Central memory CD8-positive, alpha-beta T cell (primary cell): ENCODE data around the gene ERLEC1.
"Not testable (repeated sequence)": the region's sequence is repeated elsewhere in the genome, so short reads cannot be mapped to it uniquely, and the experiment has no call there.

Source experiments
- ATAC-seq: fragments of 150-1000 bp; cut with Tn5 transposase; replicated peaks from 2 replicates; pipeline ENCODE4 v1.10.0; 2022; ENCODE audit warnings: mild to moderate bottlenecking, moderate FRiP score, moderate number of reproducible peaks; ENCODE audit not compliant: poor library complexity, severe bottlenecking; ENCODE audit errors: extremely low read depth
- DNase-seq, 2 donors: peaks; one replicate each; pipeline ENCODE4 v3.0.0; 2021; ENCODE audit warnings: low spot score in 2 of 2
- H3K27ac Mint-ChIP-seq: one replicate; pipeline ENCODE4 v1.8.0; 2022; ENCODE audit warnings: low read depth, mild to moderate bottlenecking, moderate library complexity, mixed read lengths
- H3K27me3 Mint-ChIP-seq: one replicate; pipeline ENCODE4 v1.8.0; 2022; ENCODE audit warnings: mixed read lengths
- H3K36me3 Mint-ChIP-seq: one replicate; pipeline ENCODE4 v1.8.0; 2022; ENCODE audit warnings: mild to moderate bottlenecking, moderate library complexity, mixed read lengths; ENCODE audit not compliant: insufficient read depth
- H3K4me1 Mint-ChIP-seq: one replicate; pipeline ENCODE4 v1.8.0; 2022; ENCODE audit warnings: mixed read lengths
- H3K4me3 Mint-ChIP-seq: one replicate; pipeline ENCODE4 v1.8.0; 2022; ENCODE audit warnings: mild to moderate bottlenecking, moderate library complexity, mixed read lengths
- H3K9me3 Mint-ChIP-seq: one replicate; pipeline ENCODE4 v1.8.0; 2022; ENCODE audit warnings: mixed read lengths

Gene ERLEC1

DNA sequence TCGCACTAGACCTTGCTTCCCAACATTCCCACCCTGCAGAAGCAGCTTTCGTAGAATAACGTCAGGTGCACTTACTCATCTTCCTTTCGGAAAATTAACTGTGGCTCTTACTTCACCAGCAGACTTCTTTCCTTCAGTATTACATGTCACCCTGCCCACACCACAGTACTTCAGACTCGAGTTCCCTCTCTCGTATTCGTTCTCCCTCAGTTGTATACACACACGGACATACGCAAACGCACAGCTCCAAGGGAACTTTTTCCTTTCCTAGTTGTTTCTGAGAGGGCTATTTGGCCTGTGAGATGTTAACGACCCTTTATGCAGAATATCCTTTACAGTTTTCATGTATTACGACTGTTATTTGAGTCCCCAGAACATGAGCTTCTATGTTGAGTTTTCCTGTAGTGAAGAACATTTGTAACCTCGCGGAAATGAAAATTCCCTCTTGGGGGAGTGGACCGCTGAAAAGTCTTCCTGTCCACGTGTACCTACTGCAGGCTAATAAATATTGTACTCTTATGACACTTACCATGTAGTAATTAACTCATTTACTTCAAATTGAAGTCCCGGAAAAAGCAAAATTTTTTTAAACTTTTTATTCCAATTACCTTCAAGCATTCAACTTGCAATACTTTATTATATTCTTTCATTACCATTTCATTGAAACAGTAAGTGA lies 908 bp downstream of the ERLEC1 start:
- ATAC-seq: no peak

DNA sequence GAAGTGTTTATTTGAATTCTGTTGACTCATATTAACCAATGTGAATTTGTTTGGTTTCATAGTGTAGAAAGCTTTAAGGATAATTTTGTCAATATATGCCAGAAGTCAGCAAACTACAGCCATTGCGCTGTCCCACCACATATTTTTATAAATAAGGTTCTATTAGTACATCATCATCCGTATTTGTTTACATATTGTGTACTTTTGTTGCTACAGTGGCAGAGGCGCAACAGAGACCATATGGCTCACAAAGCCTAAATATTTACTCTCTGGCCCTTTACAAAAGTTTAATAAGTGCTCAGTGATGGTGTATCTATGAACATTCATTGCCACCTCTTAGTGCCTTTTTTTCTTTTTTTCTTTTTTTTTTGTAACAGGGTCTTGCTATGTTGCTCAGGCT lies 6.4 kb downstream of the ERLEC1 start:
- no peaks in the 10 kb centered on the region for H3K9me3 Mint-ChIP-seq
- H3K4me3 Mint-ChIP-seq: no peak overlapping the region
- peaks cover 4% of the 10 kb centered on the region for H3K4me1 Mint-ChIP-seq
- H3K27ac Mint-ChIP-seq: no peak overlapping the region
- no peak for ATAC-seq
- H3K36me3 Mint-ChIP-seq: peaks cover 23% of the 10 kb centered on the region
- DNase-seq: no peak
- H3K27me3 Mint-ChIP-seq: no peaks in the 10 kb centered on the region

More for the DNA sequence above, 908 bp downstream of the ERLEC1 start:
- no peak for DNase-seq
- Mint-ChIP-seq H3K4me3 (peak overlapping the region; percentile 99), H3K27me3 (no peaks in the 10 kb centered on the region), H3K4me1 (peaks cover 34% of the 10 kb centered on the region), H3K27ac (peak overlapping the region; percentile 96), H3K36me3 (peaks cover 25% of the 10 kb centered on the region), H3K9me3 (no peaks in the 10 kb centered on the region)

DNA sequence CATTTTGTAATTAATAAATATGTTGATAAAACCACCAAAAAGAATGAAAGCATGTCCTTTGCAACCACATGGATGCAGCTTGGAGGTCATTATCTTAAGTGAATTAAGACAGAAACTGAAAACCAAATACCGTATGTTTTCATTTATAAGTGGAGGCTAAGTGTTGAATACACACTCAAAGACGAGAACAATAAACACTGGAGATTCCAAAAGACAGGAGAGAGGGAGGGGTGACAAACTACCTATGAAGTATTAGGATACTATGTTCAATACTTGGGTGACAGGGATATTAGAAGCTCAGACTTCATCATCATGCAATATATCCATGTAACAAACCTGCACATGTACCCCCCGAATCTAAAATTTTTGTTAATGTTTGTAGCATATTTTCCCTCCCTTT lies 7.0 kb downstream of the ERLEC1 start:
- peaks cover 26% of the 10 kb centered on the region for H3K36me3 Mint-ChIP-seq
- H3K9me3 Mint-ChIP-seq: no peaks in the 10 kb centered on the region
- DNase-seq: no peak
- ATAC-seq: no peak
- H3K27me3 Mint-ChIP-seq: no peaks in the 10 kb centered on the region
- H3K27ac Mint-ChIP-seq: no peak overlapping the region
- no peak overlapping the region for H3K4me3 Mint-ChIP-seq
- peaks cover 4% of the 10 kb centered on the region for H3K4me1 Mint-ChIP-seq

DNA sequence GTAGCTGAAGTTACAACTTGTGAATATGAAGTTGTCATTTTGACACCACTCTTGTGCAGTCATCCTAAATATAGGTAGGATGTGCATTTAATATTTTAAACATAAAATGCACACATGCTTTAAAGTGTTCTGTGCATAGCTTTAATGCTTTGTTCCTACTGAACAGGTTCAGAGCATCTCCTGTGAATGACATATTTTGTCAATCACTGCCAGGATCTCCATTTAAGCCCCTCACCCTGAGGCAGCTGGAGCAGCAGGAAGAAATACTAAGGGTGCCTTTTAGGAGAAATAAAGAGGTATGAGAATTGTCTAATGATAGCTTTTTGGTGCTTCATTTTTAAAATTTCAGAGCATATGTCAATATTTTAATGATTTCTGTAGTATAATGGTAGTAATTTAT lies 14.7 kb downstream of the ERLEC1 start:
- DNase-seq: no peak
- H3K36me3 Mint-ChIP-seq: peaks cover 46% of the 10 kb centered on the region
- no peaks in the 10 kb centered on the region for H3K4me1 Mint-ChIP-seq
- no peaks in the 10 kb centered on the region for H3K27me3 Mint-ChIP-seq
- no peak for ATAC-seq
- H3K4me3 Mint-ChIP-seq: no peak overlapping the region
- no peak overlapping the region for H3K27ac Mint-ChIP-seq
- no peaks in the 10 kb centered on the region for H3K9me3 Mint-ChIP-seq

DNA sequence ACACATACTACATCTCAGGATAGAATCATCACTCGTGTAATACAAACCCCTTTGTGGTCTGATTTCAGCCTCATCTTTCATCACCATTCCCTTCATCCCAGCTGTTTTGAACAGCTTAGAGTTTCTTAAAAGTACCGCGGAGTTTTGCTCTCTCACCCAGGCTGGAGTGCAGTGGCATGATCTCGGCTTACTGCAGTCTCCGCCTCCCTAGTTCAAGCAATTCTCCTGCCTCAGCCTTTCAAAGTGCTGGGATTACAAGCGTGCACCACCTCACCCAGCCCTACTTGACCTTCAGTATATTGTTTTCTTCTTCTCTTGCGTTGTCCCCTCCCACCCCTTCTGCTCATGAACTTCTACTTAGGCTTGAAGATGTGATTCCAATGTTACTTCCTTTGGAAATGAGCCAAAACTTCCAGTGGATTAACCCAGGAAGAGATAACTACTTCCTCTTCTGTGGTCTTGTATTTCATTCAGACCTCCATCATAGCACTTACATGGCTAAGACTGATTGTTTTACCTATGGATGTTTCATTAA lies 15.8 kb downstream of the ERLEC1 start:
- H3K9me3 Mint-ChIP-seq: no peaks in the 10 kb centered on the region
- DNase-seq (no peak), ATAC-seq (no peak)
- H3K4me3 Mint-ChIP-seq: no peak overlapping the region
- peaks cover 49% of the 10 kb centered on the region for H3K36me3 Mint-ChIP-seq
- H3K4me1 Mint-ChIP-seq: no peaks in the 10 kb centered on the region
- peak overlapping the region; percentile 0 for H3K27ac Mint-ChIP-seq
- H3K27me3 Mint-ChIP-seq: no peaks in the 10 kb centered on the region

DNA sequence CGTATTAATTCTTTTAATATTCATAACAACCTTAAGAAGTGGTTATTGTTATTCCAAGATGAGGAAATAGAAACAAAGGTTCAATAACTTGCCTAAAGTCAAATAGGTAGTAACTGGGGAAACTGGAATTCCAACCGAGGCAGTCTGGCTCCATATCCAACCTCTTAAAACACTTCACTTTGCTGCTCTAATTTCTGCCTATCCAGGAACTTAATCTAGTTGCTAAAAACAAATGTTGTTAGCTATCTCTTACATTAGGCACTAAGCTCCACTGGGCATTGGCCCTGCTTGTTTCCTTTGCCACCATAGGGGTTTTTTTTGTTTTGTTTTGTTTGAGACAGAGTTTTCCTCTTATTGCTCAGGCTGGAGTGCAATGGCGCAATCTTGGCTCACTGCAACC lies 24.8 kb downstream of the ERLEC1 start:
- no peaks in the 10 kb centered on the region for H3K4me1 Mint-ChIP-seq
- H3K9me3 Mint-ChIP-seq: no peaks in the 10 kb centered on the region
- no peak for ATAC-seq
- H3K27ac Mint-ChIP-seq: no peak overlapping the region
- DNase-seq: no peak
- no peaks in the 10 kb centered on the region for H3K27me3 Mint-ChIP-seq
- peaks cover 62% of the 10 kb centered on the region for H3K36me3 Mint-ChIP-seq
- H3K4me3 Mint-ChIP-seq: no peak overlapping the region

DNA sequence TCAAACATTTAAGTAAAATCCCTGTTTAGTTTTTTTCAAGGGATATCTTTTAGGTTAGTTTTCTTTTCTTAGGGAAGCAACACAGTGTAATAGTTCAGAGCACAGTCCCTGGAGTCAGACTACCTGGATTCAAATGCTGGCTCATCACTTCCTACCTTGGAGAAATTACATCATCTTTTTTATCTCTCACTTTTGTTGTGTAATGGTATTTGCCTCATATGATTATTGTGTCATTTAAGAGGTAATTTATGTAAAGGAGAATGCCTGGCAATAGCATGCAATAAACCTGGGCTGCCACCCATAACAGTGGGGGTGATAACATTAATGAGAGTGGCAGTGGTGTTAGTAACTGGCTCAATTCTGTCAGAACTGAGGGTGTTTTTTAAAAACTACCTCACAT lies 26.3 kb downstream of the ERLEC1 start:
- H3K4me1 Mint-ChIP-seq: no peaks in the 10 kb centered on the region
- no peak overlapping the region for H3K27ac Mint-ChIP-seq

DNA sequence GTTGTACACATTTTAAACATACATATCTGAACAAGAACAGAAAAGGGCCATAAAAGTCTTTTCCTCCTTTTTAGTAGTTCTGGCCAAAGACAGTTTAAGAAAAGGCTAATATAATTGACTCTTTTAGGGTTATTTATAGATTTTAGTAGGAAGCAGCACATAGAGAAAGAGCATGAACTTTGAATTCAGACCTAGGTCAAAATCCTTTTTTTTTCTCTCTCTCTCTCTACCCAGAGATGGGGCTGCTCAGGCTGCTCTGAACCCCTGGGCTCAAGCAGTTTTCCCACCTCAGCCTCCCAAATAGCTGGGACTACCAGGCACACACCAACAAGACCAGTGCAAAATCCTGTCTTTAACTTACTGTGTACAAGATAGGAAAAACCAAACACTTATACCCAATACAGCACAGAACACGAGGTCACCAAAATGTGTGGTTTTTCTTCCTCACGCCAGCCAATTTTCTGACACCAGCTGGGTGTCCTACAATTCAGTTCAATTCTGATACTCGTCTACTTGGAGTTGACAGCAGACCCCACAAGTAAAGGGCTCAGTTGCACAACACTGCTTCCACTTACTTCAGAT lies 32.1 kb downstream of the ERLEC1 start:
- Mint-ChIP-seq H3K4me3 (no peak overlapping the region), H3K36me3 (peaks cover 41% of the 10 kb centered on the region), H3K27ac (no peak overlapping the region), H3K4me1 (no peaks in the 10 kb centered on the region), H3K9me3 (no peaks in the 10 kb centered on the region), H3K27me3 (no peaks in the 10 kb centered on the region)
- DNase-seq (no peak), ATAC-seq (no peak)

More for the DNA sequence above, 26.3 kb downstream of the ERLEC1 start:
- H3K36me3 Mint-ChIP-seq: peaks cover 64% of the 10 kb centered on the region
- no peak overlapping the region for H3K4me3 Mint-ChIP-seq
- DNase-seq: no peak
- ATAC-seq: no peak
- H3K9me3 Mint-ChIP-seq: no peaks in the 10 kb centered on the region
- H3K27me3 Mint-ChIP-seq: no peaks in the 10 kb centered on the region

DNA sequence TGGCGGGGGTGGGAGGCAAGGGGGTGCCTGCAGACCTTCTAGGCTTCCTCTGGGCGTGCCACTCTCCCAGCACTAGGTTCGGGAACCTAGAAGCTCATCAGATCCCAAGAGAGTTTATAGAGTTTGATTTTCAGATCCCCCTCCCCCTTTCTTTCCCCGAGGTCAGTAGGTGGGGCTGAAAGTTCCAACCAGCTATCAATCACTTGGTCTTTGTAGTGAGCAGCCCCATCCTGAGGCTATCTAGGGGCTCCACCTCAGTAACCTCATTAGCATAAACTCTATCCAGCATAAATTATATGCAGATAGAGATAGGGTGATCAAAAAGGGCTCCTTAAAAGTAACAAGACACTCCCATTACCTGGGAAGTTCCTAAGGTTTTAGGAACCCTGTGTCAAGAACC lies 32.8 kb downstream of the ERLEC1 start:
- ATAC-seq (no peak), DNase-seq (no peak)
- Mint-ChIP-seq H3K4me3 (no peak overlapping the region), H3K27ac (no peak overlapping the region), H3K27me3 (no peaks in the 10 kb centered on the region), H3K9me3 (no peaks in the 10 kb centered on the region), H3K4me1 (no peaks in the 10 kb centered on the region), H3K36me3 (peaks cover 39% of the 10 kb centered on the region)

DNA sequence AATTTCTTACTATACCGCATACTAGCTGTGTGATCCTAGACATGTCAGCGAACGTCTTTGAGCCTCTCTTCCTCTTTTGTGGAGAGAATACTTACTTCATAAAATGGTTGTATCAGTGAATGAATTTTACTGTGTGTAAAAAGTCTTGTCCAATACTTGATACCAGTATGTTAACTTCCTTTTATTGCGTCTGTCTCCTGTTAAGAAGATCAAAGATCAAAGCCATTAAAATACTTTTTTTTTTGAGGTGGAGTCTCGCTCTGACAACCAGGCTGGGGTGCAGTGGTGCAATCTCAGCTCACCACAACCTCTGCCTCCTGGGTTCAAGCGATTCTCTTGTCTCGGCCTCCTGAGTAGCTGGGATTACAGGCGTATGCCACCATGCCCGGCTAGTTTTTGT lies 33.2 kb downstream of the ERLEC1 start:
- DNase-seq (no peak), ATAC-seq (no peak)
- Mint-ChIP-seq H3K4me3 (no peak overlapping the region), H3K36me3 (peaks cover 37% of the 10 kb centered on the region), H3K9me3 (no peaks in the 10 kb centered on the region), H3K4me1 (no peaks in the 10 kb centered on the region), H3K27ac (no peak overlapping the region), H3K27me3 (no peaks in the 10 kb centered on the region)

DNA sequence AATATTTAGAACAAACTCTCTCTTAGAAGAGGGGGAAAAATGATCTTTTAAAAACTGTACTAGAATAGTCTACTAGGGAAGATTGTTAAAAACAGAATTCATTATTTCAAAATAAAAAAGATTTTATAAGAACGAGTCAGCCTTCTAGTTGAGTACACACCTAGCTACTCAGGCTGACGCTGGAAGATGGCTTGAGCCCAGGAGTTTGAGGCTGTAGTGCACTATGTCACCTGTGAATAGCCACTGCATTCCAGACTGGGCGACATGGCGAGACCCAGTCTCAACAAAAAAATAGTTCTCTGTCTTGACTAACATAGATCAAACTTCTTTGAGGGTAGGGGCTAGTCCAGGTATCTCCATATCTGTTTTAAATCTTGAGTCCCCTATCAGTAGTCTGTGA lies 33.9 kb downstream of the ERLEC1 start:
- Mint-ChIP-seq H3K9me3 (no peaks in the 10 kb centered on the region), H3K4me3 (no peak overlapping the region), H3K27me3 (no peaks in the 10 kb centered on the region), H3K27ac (no peak overlapping the region), H3K4me1 (no peaks in the 10 kb centered on the region), H3K36me3 (peaks cover 31% of the 10 kb centered on the region)
- no peak for DNase-seq
- no peak for ATAC-seq

DNA sequence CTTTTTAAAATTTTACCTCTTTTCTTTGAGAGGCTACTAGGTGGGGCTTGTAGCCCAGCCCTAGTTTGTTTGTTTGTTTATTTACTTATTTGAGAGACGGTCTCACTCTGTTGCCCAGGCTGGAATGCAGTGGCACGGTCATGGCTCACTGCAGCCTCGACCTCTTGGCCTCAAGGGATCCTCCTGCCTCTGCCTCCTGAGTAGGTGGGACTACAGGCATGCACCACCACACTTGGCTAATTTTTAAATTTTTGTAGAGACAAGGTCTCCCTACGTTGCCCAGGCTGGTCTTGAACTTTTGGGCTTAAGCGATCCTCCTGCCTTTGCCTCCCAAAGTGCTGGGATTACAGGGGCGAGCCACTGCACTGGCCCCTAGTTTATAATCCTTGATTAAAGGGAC lies 35.0 kb downstream of the ERLEC1 start:
- Mint-ChIP-seq H3K36me3 (peaks cover 20% of the 10 kb centered on the region), H3K9me3 (no peaks in the 10 kb centered on the region), H3K27ac (no peak overlapping the region), H3K27me3 (no peaks in the 10 kb centered on the region), H3K4me3 (no peak overlapping the region), H3K4me1 (no peaks in the 10 kb centered on the region)
- DNase-seq: no peak
- ATAC-seq: no peak

DNA sequence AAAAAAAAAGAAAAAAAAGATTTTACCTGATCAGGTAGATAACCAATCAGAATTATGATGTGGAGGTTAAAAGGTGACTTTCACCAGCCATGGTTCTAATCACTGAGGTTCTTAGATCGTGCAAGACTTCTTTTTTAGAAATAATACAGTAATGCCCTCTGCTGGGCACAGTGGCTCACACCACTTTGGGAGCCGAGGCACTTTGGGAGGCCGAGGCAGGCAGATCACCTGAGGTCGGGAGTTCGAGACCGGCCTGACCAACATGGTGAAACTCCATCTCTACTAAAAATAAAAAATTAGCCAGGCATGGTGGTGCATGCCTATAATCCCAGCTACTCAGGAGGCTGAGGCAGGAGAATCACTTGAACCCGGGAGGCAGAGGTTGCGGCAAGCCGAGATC lies 36.8 kb downstream of the ERLEC1 start:
- not testable (repeated sequence) for H3K36me3 Mint-ChIP-seq, ATAC-seq, DNase-seq, H3K27me3 Mint-ChIP-seq, H3K9me3 Mint-ChIP-seq, H3K4me3 Mint-ChIP-seq, H3K27ac Mint-ChIP-seq, H3K4me1 Mint-ChIP-seq
